Measurements from ENCODE around the gene PPY. TPM values are rescaled to one million over a fixed set of nuclear protein-coding genes. Genes with fewer than 3 reads are reported as not detected.

The PPY gene
- total RNA-seq, 1 experiment from 2014 or later: not detected

DNA sequence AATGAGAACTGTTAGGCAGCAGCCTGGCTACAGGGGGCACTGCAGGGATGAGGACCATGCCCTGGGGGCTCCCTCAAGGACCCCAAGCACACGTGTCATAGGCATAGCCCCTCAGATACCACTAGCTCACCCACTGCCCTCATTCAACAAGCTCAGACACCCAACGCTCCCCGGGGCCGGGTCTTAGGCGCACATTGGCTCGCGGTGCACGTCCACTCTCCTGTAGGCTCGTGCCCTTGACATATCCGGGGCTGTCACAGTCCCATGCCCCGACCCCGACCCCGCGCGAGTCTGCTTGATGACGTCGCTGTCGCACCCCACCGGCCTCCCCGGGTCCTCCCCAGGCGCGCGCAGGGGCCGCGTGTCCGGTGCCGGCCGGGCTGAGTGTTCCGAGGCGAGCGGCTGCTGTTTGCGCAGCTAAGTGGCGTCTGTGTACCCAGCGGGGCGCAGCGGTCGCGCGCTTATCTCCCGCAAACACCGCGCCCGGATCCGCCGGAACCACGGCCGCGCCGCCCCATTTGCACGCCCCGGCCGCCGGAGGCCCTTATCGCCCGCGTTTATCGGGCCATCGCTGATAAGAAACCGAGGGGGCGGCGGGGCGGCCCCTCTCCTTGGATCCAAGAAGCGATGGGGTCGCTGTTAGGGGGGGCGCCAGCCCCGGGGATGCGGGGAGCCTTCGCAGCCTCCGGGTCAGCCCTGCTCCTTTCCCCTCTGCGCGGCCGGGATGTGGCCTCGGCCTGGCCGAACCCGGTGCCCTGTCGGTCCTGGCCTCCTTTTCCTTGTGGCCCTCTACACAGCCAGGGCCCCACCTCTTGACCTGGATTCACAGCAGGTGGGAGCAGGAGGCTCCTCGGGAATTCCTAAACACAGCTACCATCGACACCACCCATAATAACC is 41.5 kb upstream of the PPY start:
- no TSS peak for BruUV-seq (replicated peaks)
- in situ Hi-C loops (cut with HindIII; ENCODE audit: low pct_unique_long_range_greater_than_20kb, low sequenced_read_pairs) (no loop called here), intact Hi-C loops (cut with micrococcal nuclease; ENCODE audit: unreplicated experiment) (no loop called here)
- peaks cover 3% of the 10 kb centered on the region for H3K4me1 ChIP-seq (ENCODE audit: control insufficient read depth, insufficient read depth, low read length)
- no peaks in the 10 kb centered on the region for H3K36me3 ChIP-seq (ENCODE audit: control insufficient read depth, insufficient read depth, low read length)
- no peaks in the 10 kb centered on the region for H3K27me3 ChIP-seq (ENCODE audit: control insufficient read depth, insufficient read depth, low read length)
- H3K4me3 ChIP-seq (ENCODE audit: low read depth in 2 of 2, low read length in 2 of 2): peak overlapping the region; percentile 41 to 50
- ChIA-PET CTCF (interaction anchor here (0.8 to 1.1 kb wide), 2 partner anchors 11 to 40 kb away, joined by 3 to 4 read pairs; no protein-coding TSS in a partner anchor), POLR2A (no interaction called here)
- TF ChIP-seq, protein P1, sequence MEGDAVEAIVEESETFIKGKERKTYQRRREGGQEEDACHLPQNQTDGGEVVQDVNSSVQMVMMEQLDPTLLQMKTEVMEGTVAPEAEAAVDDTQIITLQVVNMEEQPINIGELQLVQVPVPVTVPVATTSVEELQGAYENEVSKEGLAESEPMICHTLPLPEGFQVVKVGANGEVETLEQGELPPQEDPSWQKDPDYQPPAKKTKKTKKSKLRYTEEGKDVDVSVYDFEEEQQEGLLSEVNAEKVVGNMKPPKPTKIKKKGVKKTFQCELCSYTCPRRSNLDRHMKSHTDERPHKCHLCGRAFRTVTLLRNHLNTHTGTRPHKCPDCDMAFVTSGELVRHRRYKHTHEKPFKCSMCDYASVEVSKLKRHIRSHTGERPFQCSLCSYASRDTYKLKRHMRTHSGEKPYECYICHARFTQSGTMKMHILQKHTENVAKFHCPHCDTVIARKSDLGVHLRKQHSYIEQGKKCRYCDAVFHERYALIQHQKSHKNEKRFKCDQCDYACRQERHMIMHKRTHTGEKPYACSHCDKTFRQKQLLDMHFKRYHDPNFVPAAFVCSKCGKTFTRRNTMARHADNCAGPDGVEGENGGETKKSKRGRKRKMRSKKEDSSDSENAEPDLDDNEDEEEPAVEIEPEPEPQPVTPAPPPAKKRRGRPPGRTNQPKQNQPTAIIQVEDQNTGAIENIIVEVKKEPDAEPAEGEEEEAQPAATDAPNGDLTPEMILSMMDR (IDR thresholded peaks at IDR 0.05): peak; percentile 68; the same call in 1 of the 2 replicates
- TF ChIP-seq POLR2AphosphoS5 (IDR thresholded peaks at IDR 0.05; ENCODE audit: low read depth, low read length): no peak
- TF ChIP-seq, protein P2, sequence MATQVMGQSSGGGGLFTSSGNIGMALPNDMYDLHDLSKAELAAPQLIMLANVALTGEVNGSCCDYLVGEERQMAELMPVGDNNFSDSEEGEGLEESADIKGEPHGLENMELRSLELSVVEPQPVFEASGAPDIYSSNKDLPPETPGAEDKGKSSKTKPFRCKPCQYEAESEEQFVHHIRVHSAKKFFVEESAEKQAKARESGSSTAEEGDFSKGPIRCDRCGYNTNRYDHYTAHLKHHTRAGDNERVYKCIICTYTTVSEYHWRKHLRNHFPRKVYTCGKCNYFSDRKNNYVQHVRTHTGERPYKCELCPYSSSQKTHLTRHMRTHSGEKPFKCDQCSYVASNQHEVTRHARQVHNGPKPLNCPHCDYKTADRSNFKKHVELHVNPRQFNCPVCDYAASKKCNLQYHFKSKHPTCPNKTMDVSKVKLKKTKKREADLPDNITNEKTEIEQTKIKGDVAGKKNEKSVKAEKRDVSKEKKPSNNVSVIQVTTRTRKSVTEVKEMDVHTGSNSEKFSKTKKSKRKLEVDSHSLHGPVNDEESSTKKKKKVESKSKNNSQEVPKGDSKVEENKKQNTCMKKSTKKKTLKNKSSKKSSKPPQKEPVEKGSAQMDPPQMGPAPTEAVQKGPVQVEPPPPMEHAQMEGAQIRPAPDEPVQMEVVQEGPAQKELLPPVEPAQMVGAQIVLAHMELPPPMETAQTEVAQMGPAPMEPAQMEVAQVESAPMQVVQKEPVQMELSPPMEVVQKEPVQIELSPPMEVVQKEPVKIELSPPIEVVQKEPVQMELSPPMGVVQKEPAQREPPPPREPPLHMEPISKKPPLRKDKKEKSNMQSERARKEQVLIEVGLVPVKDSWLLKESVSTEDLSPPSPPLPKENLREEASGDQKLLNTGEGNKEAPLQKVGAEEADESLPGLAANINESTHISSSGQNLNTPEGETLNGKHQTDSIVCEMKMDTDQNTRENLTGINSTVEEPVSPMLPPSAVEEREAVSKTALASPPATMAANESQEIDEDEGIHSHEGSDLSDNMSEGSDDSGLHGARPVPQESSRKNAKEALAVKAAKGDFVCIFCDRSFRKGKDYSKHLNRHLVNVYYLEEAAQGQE (IDR thresholded peaks at IDR 0.05; ENCODE audit: insufficient read depth in 1 of 2, low read depth in 2 of 2, low read length in 1 of 2): no peak
- no peaks in the 10 kb centered on the region for H3K9me3 ChIP-seq (ENCODE audit: control insufficient read depth, insufficient read depth, low read depth, low read length)
- no peak for DNase-seq (ENCODE audit: low read depth, low spot score)
- H3K27ac ChIP-seq (ENCODE audit: low read length): no peak overlapping the region
- ATAC-seq: peak; percentile 89

DNA sequence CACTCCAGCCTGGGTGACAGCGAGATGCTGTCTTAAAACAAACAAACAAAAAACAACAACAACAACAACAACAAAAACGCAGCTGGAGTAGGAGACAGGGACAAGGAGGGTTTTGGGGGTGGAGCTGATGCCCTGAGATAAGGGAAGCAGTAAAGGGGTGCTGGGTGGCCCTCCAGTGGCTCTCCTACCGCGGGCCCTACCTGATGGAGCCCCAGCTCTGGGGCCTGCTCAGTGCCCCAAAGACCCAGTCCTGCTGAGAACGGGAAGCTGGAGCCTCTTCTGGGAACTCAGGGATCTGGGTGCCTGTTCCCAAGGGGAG is 40.9 kb upstream of the PPY start:
- TF ChIP-seq, protein P1 (IDR thresholded peaks at IDR 0.05): no peak
- ATAC-seq (no peak), DNase-seq (ENCODE audit: low read depth, low spot score) (no peak)
- in situ Hi-C loops (cut with HindIII; ENCODE audit: low pct_unique_long_range_greater_than_20kb, low sequenced_read_pairs) (no loop called here), intact Hi-C loops (cut with micrococcal nuclease; ENCODE audit: unreplicated experiment) (no loop called here)
- BruUV-seq (replicated peaks): no TSS peak
- Histone ChIP-seq H3K27me3 (ENCODE audit: control insufficient read depth, insufficient read depth, low read length) (no peaks in the 10 kb centered on the region), H3K27ac (ENCODE audit: low read length) (no peak overlapping the region), H3K9me3 (ENCODE audit: control insufficient read depth, insufficient read depth, low read depth, low read length) (no peaks in the 10 kb centered on the region), H3K4me3 (ENCODE audit: low read depth in 2 of 2, low read length in 2 of 2) (peak overlapping the region in 1 of 2 experiments; percentile 50; a peak in 2 of 4 replicates), H3K4me1 (ENCODE audit: control insufficient read depth, insufficient read depth, low read length) (peaks cover 3% of the 10 kb centered on the region), H3K36me3 (ENCODE audit: control insufficient read depth, insufficient read depth, low read length) (no peaks in the 10 kb centered on the region)
- ChIA-PET CTCF (interaction anchor here (0.8 to 1.1 kb wide), 2 partner anchors 12 to 39 kb away, joined by 3 to 4 read pairs; no protein-coding TSS in a partner anchor), POLR2A (no interaction called here)
